ENCODE results near the gene PRDM16.

DNA sequence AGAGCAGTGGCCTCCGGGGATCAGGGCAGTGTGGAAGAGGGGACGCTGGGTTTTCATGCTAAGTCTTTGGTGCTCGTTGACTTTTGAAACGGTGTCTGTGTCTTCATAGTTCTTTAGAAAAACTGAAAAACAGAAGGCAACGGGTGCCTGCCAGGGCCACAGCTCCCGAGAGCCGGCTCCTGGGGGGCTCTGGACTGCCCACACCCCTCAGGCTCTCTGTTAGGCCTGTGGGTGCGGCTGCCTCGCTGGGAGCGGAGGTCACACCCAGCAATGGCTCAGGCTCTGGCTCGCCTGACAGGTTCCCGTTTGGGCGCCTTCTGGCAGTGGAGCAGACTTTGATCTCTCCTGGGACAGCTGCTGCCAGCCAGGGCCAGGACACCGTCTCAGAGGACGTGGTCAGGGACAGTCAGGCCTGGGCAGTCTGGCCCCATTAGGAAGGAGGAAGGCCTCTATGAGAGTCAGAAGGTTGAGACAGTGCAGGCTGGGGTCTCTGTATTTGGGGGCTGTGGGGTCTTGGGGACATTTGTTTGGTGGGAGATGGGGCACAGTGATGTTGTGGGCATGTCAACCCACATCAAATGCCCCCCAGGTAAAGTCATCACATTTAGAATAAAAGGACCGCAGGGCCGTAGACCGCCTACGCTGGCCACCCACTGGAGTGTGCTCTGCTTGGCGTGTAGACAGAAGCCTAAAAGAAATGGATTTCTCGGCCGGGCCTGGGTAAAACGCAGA lies 391.1 kb downstream of the PRDM16 start:
- TF ChIP-seq, protein P1, sequence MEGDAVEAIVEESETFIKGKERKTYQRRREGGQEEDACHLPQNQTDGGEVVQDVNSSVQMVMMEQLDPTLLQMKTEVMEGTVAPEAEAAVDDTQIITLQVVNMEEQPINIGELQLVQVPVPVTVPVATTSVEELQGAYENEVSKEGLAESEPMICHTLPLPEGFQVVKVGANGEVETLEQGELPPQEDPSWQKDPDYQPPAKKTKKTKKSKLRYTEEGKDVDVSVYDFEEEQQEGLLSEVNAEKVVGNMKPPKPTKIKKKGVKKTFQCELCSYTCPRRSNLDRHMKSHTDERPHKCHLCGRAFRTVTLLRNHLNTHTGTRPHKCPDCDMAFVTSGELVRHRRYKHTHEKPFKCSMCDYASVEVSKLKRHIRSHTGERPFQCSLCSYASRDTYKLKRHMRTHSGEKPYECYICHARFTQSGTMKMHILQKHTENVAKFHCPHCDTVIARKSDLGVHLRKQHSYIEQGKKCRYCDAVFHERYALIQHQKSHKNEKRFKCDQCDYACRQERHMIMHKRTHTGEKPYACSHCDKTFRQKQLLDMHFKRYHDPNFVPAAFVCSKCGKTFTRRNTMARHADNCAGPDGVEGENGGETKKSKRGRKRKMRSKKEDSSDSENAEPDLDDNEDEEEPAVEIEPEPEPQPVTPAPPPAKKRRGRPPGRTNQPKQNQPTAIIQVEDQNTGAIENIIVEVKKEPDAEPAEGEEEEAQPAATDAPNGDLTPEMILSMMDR (IDR thresholded peaks at IDR 0.05), result no peak
- TF ChIP-seq EP300 (IDR thresholded peaks at IDR 0.05; ENCODE audit: low read depth), result no peak
